GM21367 (cell line): ENCODE results near the gene CLEC18B.
"Not testable (repeated sequence)": the region's sequence is repeated elsewhere in the genome, so short reads cannot be mapped to it uniquely, and the experiment has no call there.

Experiments
- ATAC-seq: cut with Tn5 transposase; IDR thresholded peaks from one replicate; pipeline ENCODE4 v1.9.1; 2021; ENCODE audit not compliant: unreplicated experiment

CLEC18B gene

DNA sequence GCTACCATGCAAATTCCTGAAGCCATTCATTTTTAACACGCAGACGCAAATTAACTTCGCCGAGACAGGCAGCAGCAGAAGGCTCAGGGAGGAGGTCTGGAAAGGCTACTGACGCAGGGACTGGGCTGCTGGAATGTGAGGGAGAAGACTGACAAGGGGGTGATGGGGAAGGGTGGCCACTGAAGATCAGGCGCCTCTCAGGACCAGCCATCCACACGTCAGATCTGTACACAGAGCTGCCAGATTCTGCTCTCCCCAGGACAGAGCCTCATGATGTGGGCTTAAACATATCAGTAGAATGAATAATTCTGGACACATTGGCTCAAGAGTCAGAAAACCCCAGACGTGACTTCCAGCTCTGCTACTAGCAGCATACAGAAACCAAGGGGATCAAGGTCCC, 25.6 kb upstream of the CLEC18B start:
- ATAC-seq: no peak

DNA sequence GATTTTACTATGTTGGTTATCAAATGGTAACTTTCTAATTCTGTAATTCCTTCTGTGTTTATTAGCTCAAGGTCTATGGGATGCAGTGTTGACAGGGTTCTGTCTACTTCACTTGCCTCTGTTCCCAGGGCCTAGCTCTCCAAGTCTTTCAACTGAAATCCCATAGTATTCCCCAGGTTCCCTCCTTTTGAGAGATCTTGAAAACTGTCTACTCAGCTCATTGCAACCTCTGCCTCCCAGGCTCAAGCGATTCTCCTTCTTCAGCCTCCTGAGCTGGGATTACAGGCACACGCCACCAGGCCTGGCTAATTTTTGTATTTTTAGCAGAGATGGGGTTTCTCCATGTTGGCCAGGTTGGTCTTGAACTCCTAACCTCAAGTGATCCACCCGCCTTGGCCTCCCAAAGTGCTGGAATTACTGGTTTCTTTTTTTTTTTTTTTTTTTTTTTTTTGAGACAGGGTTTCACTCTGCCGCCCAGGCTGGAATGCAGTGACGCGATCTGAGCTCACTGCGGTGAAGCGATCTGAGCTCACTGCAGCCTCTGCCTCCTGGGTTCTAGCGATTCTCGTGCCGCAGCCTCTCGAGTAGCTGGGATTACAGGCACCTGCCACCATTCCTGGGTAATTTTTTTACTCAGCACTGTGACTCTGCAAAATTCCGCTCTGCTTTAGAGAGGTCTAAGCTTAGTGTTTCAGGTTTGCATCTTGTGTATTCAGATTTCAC, 22.5 kb upstream of the CLEC18B start:
- ATAC-seq: not testable (repeated sequence)

- ATAC-seq: no peak
Measured at GRCh38 chr16:74439685-74440084, 18.4 kb upstream of the CLEC18B start.

DNA sequence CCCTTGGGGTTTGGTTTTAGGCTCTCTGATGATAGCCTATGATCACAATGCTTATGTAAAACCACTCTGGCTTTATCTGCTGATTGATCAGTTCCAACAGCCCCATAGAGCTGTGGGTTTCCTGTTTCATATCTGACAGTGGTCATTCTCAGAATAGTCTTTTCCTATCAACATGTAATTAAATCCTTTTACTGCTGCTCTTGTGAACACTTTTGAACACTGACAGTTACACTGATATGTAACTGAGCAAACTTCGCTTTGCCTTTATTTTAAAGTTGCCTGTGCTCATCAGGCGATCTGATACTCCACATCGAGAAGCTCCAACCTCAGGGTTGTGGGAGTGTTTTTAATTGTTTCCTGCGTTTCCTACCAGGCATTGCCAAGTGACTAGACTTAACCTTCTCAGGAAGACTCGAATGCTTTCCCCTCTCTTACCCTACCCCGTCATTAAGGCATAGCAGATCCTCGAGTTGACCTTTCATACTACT, 17.3 kb upstream of the CLEC18B start:
- ATAC-seq: no peak

DNA sequence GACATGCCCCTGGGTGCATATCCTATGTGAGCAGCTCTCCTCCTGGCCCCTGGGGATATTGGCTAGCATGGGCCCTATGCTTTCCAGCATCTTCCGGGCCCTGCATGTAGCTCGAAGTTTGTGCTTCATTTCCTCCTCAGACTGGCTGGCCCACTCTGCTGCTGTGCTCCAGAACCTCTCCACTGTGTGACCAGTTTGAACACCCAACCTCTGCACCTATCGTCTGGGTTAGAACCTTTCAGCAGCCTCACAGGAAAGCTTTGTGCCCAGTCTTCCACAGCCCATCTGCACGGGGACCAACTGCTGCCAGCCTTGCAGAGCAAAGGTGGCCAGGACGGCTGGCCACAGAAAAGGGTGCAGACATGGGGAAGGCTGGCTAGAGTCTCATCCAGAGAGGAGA, 10.2 kb upstream of the CLEC18B start:
- ATAC-seq: no peak

- peak; percentile 59 for ATAC-seq
Measured at GRCh38 chr16:74430036-74430712, 8.9 kb upstream of the CLEC18B start.

- ATAC-seq: not testable (repeated sequence)
Measured at GRCh38 chr16:74428493-74428892, 7.2 kb upstream of the CLEC18B start.

GRCh38 chr16:74425751-74426150, 4.5 kb upstream of the CLEC18B start:
- not testable (repeated sequence) for ATAC-seq

GRCh38 chr16:74423721-74424120, 2.4 kb upstream of the CLEC18B start:
- not testable (repeated sequence) for ATAC-seq

DNA sequence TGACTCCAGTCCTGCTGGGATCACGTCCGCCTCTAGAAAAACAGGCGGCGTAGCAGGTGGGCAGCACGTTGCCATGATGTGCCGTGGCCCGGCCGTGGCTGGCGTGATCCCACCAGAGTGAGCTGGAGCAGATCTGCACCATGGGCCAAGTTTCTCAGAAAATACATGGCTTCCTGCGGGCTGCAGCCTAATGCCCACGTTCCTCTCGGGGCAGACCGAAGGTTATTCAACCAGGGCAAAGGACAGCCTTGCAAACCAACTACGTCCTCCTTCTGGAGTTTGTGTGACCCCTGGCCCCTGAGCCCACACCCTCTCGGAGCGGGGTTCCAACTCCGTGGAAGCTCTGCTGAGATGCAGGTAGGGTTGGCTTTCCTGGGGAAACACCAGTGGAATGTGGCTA, 808 bp upstream of the CLEC18B start:
- ATAC-seq: not testable (repeated sequence)

- not testable (repeated sequence) for ATAC-seq
Measured at GRCh38 chr16:74421482-74421785, 156 bp upstream of the CLEC18B start.

- ATAC-seq: not testable (repeated sequence)
Measured at GRCh38 chr16:74419811-74420210, 1.5 kb downstream of the CLEC18B start.

DNA sequence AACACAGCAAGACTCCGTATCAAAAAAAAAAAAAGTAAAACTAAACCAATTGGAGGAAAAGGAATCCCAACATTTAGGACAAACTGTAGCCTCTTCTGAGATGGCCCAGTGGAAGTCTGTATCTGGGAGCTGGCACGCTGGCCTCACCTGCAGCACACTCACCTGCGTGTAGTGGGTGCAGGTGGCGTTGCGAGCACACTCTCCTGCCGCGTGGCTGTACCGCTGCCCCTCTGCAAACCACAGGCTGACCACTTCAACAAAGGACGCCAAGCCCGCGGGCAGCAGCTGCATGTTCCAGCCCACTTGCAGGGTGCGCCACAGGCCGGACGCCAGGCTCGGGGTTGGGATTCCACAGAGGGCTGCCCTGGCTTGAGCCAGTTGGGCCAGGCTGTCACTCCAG, 3.4 kb downstream of the CLEC18B start:
- not testable (repeated sequence) for ATAC-seq

GRCh38 chr16:74413920-74414319, 7.4 kb downstream of the CLEC18B start:
- ATAC-seq: not testable (repeated sequence)

- not testable (repeated sequence) for ATAC-seq
Measured at GRCh38 chr16:74413485-74413884, 7.8 kb downstream of the CLEC18B start.

DNA sequence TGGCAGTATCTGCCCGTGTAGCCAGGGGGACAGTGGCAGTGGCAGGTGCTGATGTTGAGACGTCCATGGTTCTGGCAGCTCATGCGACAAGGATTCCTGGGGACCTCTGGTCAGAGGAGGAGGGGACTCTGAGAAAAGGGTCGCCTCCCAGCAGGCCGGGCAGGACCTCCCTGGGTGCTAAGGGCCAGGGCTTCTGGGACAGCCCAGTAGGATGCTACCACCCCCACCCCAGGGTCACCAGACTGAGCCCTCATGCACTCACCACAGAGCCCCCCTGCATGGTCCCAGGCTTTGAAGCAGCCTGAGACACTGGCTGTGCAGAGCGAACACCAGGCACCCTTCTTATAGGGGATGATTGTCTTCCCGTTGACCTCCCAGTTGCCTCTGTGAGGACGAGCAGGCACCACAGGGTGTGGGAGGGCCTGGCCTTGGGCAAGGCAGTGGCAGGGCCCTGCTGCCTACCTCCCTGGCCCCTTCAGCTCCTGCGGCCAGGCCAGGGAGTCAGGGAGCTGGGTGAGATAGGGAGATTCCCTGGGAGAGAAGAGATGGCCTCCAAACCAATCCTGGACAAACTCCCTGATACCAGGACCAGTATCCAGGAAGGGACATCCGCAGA, 8.4 kb downstream of the CLEC18B start:
- not testable (repeated sequence) for ATAC-seq

GRCh38 chr16:74412138-74412774, 9.0 kb downstream of the CLEC18B start:
- not testable (repeated sequence) for ATAC-seq

DNA sequence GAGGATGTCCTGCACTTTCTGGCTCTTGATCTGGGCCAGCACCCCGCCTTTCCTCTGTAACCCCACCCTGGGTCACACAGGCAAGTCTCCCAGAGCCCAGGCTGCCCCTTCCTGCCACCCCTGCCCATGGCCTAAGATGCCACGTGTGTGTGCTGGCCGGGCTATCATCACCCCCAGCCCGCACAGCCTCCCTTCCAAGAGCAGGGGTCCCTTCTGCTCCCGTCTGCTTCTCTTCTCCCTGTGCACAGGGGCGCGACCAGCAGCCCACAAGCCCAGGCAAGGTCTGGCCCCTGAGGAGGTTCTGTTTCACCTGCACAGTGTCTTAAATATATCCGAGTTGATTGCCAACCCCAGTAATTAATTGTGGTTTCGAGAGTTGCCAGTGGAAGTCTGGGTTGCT, 10.3 kb downstream of the CLEC18B start:
- not testable (repeated sequence) for ATAC-seq

GRCh38 chr16:74410057-74410957, 11.0 kb downstream of the CLEC18B start:
- not testable (repeated sequence) for ATAC-seq

DNA sequence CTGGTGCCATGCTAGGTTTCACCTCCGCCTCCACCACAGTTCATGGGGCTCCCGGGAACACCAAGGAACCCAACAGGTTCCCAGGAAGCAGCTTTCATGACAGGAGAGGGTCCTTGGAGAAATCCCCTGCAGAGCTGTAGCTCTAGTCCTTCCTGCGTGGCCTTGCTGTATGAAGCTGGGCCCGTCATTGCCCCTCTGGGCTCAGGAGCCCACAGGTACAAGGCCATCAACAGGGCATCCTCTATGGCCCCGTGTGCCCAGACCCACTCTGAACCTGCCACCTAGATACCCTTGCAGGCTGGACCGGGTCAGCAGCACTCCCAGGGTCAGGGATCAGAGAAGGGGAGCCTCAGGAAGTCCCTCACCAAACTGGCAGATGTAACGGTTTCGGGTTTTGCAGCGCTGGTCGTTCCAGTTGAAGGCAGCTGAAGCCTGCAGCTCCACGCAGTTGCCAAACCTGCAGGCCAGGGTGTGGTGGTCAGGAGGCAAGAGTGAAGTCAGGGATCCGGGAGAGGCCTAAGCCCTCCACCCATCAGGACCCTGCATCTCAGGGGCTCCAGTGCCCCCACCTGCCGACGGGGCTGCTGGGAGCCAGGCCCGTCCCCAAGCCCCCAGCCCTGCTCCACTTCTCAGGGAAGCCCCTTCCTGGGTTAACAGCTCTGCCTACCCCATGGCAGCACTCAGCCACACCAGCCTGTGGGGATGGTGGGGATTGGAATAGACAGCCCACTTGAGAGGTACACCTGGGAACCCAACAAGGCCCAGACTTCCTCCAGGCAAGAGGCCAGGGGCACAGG, 11.9 kb downstream of the CLEC18B start:
- ATAC-seq: not testable (repeated sequence)
